Left ventricle myocardium inferior (tissue), 1 donor: Measurements from ENCODE around the gene ANKRD33B. TPM values are rescaled to one million over a fixed set of nuclear protein-coding genes. Genes with fewer than 3 reads are reported as not detected.

ENCODE experiments used
- DNase-seq: peaks from one replicate; pipeline ENCODE4 v3.0.0-alpha.2; 2020
- H3K27ac ChIP-seq: fragments of 200-600 bp; replicated peaks from 2 replicates; pipeline ENCODE4 v1.8.0; 2021
- H3K27me3 ChIP-seq: fragments of 200-600 bp; 2 replicates; pipeline ENCODE4 v1.8.0; 2021; ENCODE audit warnings: low read depth
- H3K36me3 ChIP-seq: fragments of 200-600 bp; 2 replicates; pipeline ENCODE4 v1.8.0; 2021
- H3K4me1 ChIP-seq: fragments of 200-600 bp; 2 replicates; pipeline ENCODE4 v1.8.0; 2021
- H3K4me3 ChIP-seq: fragments of 200-600 bp; 2 replicates; pipeline ENCODE4 v1.8.0; 2021; ENCODE audit warnings: mild to moderate bottlenecking, moderate library complexity
- H3K9me3 ChIP-seq: fragments of 200-600 bp; replicated peaks from 2 replicates; pipeline ENCODE4 v1.8.0; 2021
- CTCF ChIP-seq: fragments of 200-600 bp; IDR thresholded peaks from 2 replicates; pipeline ENCODE4 v1.8.0; 2021; ENCODE audit warnings: antibody characterized with exemption, mild to moderate bottlenecking, borderline replicate concordance
- intact Hi-C: fragments of 100-400 bp; cut with micrococcal nuclease; formaldehyde crosslinking; loops from one replicate; pipeline ENCODE4 v1.11.0; 2022
- total RNA-seq: library from RNA; stranded (reverse); fragmentation: NEBNext Ultra II Directional; extraction: Animal tissue kit (Norgen Biotek cat#: 25700); gene quantifications from one replicate; pipeline ENCODE4 v1.2.1, GENCODE V29; 2021
- donor health status: DM: no; HTN: yes; CAD: no; lungs with severe emphysema.

Gene ANKRD33B
- total RNA-seq, 1 donor from 2014 or later: 15.2 TPM

DNA sequence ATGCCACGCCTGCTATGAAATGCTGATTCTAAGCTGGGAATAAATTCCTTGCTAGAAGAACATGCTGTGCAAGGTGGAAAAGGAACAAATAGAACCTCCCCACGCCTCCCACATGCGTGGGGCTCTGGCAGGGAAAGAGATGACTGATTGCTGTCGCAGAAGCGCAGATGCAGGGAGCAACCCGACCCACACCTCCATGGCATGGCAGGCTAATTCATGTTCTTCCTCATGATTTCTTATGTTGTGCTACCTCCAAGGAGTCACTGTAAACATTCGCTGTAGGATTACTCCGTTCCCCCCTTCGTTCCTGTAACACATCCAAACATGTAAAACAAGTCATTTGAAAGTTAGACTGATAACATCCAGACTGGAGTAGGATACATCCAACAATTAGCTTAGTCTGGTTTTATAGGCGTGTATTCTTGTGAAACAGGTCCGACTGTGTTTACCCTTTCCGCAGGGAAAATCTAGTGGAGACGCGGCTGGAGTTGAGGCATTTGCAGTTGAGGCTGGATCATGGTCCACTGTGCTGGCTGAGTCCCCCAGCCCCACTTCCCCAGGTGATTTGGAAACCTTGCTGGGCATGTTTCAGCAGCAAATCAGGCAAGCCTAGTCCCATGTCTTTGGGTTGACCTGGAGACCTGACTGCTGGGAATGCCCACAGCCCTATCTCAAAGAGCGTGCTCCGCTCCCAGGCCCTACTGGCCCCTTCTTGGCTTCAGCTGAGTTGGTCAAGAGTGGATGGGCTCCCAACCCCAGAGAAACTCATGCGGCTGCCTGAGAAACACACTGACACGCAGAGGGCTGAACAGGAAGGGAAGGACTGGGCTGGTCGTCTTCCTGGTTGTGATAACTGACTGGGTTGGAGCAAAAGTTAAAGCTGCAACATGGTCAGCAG is 24.8 kb upstream of the ANKRD33B start:
- DNase-seq: no peak
- no peaks in the 10 kb centered on the region for H3K27me3 ChIP-seq
- TF ChIP-seq CTCF: no peak
- H3K36me3 ChIP-seq: no peaks in the 10 kb centered on the region
- H3K4me1 ChIP-seq: peaks cover 19% of the 10 kb centered on the region
- no peak overlapping the region for H3K4me3 ChIP-seq
- no peak overlapping the region for H3K27ac ChIP-seq
- no peaks in the 10 kb centered on the region for H3K9me3 ChIP-seq
- intact Hi-C loops: no loop called here

- TF ChIP-seq CTCF: no peak
- Histone ChIP-seq H3K9me3 (no peaks in the 10 kb centered on the region), H3K4me3 (no peak overlapping the region), H3K27ac (no peak overlapping the region), H3K36me3 (no peaks in the 10 kb centered on the region), H3K27me3 (no peaks in the 10 kb centered on the region), H3K4me1 (peaks cover 19% of the 10 kb centered on the region)
- DNase-seq: no peak
- intact Hi-C loops: no loop called here
Measured at GRCh38 chr5:10539687-10539998, 24.2 kb upstream of the ANKRD33B start.

- no peak for TF ChIP-seq CTCF
- peaks cover 19% of the 10 kb centered on the region for H3K4me1 ChIP-seq
- DNase-seq: no peak
- H3K9me3 ChIP-seq: no peaks in the 10 kb centered on the region
- H3K27me3 ChIP-seq: no peaks in the 10 kb centered on the region
- H3K27ac ChIP-seq: no peak overlapping the region
- H3K4me3 ChIP-seq: no peak overlapping the region
- H3K36me3 ChIP-seq: no peaks in the 10 kb centered on the region
- intact Hi-C loops: no loop called here
Measured at GRCh38 chr5:10540036-10540544, 23.8 kb upstream of the ANKRD33B start.

GRCh38 chr5:10540951-10541646 is 22.8 kb upstream of the ANKRD33B start:
- Histone ChIP-seq H3K27ac (no peak overlapping the region), H3K4me1 (peaks cover 18% of the 10 kb centered on the region), H3K9me3 (no peaks in the 10 kb centered on the region), H3K36me3 (no peaks in the 10 kb centered on the region), H3K4me3 (no peak overlapping the region), H3K27me3 (no peaks in the 10 kb centered on the region)
- TF ChIP-seq CTCF: no peak
- no peak for DNase-seq
- intact Hi-C loops: no loop called here

DNA sequence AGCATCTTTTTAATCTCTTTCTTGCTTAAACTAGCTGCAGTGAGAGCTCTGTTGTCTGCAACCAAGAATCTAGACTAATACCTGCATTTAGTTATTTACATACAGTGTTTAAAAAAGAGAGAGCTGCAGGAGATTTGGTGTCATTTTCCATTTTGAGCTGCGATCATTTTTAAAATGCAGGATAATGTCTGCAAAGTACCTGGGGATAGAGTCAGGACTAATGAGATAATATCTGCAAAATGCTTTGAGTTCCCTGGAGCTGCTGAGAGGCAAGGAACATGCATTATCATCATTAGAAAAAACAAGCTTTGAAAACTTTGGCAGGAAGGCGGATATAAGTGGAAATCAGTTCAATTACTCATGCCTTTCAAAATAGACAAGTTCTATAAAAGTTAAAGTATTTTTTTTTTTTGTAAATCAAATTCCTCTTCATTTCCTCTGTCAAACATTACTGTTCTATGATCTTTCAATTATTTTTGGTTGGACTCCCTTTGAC is 21.8 kb upstream of the ANKRD33B start:
- Histone ChIP-seq H3K36me3 (no peaks in the 10 kb centered on the region), H3K9me3 (no peaks in the 10 kb centered on the region), H3K4me1 (peaks cover 8% of the 10 kb centered on the region), H3K4me3 (no peak overlapping the region), H3K27ac (no peak overlapping the region), H3K27me3 (no peaks in the 10 kb centered on the region)
- no peak for DNase-seq
- TF ChIP-seq CTCF: no peak
- intact Hi-C loops: no loop called here
